ENCODE results near the gene PLCB2.

Gene PLCB2

DNA sequence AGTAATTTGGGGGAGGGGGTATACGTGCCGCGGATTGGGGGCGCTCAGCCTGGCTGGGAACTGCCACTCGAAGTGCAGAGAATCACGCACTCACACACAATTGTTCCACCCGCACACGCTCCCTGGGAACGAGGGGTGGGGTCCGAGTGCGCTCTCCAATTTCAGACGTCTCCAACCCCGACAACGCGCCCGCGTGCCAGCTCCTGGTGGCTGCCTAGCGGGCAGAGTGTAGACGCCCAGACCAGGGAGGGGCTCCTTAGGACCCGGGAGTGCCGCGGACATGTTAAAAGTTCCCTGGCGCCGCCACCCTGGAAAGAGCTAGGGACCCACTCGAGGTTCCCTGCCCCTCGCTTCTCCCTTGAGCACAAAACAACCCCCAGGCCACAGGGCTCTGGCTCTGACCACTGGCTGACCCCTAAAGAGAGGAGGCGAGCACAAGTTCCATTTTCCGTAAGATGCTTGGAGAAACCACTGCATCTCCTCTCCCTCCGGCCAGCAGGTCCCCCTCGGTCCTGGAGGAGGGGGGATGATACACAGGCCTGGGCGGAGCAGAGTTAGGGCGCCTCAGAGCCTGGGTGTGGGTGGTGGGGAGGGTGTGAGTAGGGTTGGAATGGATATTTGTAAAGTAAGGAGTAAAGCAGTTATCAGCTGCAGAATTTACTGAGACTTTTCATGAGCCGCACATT, 24.0 kb downstream of the PLCB2 start:
- no peak for DNase-seq

DNA sequence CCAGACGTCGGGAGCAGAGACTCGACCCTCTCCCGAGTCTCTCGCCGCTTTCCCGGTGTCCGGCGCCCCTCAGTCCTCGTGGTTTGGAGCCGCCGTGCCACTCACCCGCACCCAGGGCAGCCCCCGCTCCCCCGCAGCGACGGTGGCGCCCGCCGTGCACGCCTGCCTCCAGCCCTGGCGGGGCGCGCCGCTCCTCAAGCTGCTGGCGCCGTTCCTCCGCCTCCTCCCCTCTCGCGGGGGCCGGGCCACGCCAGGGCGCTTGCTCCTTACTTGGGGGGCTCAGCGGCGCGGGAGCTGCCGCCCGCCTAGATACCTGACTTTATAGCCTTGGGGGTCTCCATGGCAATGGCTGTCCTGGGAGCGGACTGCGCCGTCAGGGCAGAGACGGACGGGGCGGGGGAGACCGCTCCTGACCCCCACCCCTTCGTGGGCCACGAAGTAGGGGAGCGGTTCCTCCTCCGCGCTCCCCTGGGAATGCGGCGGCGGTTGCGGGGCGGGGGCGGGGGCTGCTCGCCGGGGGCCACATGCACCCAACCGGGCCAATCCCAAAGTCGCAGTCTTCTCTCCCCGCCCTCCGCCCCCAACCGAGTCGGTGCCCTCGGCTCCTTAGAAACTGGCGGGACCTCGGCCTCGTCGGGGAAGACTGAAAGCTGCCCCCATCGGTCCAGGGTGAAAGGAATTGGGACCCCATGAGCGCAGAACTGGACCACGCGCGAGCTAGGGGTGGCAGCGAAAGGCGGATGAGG, 24.7 kb downstream of the PLCB2 start, which contains the start of gene ANKRD63:
Gene ANKRD63 (minus strand): TSS at position 196 of the 746 bp plus-strand sequence. CDS start 478 bp downstream, outside the sequence.
- no peak for DNase-seq

DNA sequence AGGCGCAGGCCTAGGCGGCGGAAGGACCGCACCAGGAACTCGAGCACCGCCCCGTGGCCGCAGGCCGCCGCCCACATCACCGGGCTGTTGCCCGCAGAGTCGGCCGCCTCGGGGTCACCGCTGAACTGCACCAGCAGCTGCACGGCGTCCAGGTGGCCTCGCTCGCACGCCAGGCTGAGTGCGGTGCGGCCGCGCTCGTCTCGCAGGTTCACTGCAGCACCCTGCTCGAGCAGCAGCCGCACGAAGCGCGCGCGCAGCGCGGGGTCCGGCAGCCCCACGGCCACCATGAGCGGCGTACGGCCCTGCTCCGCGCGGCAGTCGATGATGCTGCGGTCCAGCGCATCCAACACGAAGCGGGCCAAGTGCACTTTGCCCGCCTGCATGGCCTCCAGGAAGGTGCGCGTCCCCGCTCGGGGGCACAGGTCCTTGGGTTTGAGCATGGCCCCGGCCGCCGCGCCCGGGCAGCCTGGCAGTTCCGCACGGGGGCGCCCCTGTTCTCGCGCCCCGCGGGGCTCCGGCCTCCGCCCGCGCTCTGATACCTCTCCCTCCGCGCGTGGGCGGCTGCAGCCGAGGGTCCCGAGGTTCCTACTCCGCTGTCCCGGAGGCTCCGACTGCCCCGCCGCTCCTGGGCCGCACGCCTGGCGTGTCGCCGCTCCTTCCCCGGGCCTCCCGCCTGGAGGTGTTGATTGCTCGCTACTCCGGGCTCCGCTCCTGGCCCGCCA, 25.4 kb downstream of the PLCB2 start:
- no peak for DNase-seq

DNA sequence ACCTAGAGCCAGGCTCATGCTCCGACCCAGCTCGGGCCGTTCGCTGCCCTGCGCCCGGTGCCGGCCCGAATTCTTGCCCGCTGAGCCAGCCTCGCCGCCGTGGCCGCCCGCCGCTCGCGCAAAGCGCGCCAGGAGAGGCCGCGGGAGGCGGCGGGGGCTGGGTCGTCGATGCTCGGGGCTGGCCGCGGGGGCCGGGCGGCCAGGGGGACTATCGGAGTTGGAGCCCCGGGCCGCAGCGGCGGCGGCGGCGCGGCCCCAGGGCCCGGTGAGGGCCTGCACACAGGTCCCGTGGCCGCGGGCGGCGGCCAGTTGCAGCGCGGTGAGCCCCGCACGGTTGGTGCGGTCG, 26.0 kb downstream of the PLCB2 start:
- DNase-seq: no peak

DNA sequence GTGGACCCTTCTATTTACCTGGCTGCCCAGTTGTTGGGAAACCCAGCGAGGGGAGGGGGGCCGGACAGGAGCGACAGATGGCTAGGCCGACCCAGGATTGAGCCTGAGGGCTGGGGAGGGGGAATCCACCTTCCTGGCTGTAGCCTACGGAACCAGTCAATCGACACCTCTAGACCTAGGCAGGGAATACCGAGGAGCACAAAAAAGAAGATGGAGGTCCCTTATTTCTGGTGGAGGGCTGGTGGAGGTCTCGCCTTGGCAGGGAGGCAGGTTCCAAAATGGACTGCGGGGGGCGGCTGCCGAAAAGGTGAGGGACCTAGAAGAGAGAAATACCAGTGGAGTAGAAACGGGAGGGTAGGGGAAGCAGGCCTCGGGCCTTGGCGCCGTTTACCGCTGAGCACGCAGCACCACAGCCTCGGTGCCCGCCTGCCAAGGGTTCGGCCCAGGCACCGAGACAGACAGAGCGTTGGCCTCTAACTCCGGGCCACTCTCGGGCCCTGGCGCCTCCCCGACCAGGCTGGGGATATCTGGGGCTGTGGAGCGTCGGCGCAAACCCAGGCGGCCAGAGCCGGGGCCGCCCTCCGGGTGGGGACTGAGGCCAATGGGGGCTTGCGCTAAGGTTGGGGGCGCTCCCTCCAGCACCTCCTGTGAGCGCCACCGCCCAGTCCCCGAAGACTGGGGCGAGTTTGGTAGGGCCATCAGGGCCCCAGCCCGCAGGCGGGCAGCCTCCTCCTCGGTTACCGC, 26.5 kb downstream of the PLCB2 start:
- no peak for DNase-seq

DNA sequence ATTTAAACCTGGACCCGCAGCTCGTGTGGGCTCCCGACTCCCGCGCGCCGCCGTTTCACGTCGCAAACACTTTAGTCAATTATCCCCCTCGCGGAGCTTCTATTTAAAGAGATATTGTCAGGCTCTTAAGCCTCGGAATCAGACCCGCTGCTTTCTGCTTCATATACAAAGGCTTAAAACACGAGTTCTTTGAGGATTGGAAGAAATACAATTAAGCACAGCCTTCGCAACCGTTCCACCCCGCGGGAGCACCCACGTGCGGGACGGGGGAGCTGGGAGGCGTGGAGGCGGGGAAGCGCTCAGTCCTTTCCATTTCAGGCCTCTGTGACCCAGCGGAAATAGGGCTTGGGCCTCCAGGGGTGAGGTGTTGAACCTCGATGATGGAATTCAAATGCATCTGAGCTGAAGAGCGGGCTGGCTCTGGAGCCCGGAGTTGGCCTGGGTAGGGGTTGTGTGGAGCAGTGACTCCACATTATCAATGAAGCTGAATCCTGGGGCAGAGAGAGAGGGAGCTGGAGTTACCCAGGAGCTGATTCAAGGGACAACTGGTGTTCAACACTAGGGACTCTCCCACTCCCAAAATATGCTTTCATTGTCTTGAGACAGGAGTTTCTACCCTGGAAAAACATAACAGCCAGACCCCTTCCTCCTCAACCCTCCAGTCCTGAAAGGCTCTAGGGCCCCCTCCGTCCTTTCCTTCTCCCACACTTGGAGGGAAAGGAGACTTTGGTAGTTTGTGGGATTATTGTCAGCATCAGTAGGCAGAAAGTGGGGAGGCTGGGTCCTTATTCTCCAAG, 27.3 kb downstream of the PLCB2 start:
- DNase-seq: no peak

DNA sequence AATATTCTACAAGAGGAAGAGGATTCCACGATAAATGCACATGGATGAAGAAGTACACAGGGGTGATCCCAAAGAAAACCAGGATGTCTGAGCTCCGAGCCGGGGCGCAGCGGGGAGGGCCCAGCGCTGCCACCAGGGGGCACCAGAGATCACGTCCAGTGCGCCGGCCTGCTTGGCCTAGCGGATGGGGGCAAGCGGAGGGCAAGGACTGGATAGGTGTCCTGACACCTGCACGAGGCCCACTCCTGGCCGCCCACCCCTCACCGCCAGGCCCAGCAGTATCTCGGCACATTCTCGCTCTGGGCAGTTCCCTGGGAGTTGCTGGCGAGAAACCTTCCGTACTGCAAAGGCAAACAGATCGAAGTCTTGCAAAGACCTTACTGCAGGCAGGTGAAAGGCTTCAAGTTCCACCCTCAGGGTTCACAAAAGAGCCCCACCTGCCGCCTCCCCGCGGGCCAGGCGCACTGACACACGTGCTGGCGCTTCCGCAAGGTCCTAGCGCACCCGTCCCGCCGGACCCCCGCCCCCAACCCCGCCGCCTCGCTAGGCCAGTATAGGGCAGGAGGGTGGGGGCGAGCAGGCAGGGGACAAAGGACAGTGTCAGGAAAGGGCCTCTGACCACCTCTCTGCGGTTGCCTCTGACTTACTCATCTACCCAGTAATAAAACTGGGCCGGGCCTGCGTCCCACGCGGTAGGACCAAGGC, 28.1 kb downstream of the PLCB2 start:
- DNase-seq: no peak

DNA sequence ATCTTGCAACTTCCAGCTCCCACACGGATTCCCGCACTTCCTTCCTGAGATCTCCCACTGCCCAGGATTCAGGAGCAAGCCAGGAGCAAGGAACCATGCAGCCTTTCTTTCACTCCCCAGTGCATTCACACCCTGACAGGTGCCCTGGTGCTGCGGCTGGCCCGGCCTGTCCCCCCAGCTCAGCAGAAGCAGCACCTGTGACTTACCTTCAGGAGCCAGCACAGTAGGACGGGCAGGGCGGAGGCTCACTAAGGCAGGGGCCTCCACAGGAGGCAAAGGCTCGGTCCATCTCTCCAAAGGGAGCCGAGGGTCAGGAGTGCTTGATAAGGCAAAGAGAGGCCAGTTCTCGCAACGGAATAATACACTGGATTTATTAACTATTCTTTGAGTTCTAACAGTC, 29.7 kb downstream of the PLCB2 start:
- no peak for DNase-seq

DNA sequence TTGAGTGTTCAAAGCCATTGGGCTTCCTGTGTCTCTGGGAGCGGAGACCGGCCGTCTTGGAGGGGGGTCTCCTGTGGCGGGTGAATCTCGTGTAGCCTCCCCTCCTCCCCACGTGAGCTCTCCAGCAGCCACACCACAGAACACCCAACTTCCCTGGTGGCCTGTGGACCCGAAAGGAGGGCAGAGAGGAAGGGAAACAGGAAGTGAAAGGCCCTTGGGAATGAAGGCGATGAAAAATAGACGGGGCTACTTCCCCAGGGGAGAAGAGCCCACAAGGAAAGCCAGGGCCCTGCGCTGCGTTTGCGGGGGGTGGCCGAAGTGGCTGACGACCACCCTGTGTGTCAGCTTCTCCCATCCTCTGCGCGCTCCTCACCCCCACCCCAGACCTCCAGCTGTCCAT, 30.3 kb downstream of the PLCB2 start:
- no peak for DNase-seq

DNA sequence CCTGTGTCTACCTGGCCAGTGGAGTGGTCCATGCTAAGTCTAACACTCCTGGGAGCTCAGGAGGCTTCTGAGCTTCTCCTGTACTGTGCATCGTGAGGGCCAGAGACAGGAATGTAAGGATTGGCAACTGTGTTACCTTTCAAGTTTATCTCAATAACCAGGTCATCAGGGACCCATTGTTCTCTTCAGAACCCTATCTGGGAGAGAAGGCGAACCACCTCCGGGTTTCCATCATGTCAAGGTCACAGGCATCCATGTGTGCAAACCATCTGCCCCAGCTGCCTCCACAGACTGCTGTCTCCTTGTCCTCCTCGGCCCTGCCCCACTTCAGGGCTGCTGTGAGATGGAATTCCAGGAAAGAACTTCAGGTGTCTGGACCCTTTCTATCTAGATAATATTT, 30.8 kb downstream of the PLCB2 start:
- DNase-seq: no peak

DNA sequence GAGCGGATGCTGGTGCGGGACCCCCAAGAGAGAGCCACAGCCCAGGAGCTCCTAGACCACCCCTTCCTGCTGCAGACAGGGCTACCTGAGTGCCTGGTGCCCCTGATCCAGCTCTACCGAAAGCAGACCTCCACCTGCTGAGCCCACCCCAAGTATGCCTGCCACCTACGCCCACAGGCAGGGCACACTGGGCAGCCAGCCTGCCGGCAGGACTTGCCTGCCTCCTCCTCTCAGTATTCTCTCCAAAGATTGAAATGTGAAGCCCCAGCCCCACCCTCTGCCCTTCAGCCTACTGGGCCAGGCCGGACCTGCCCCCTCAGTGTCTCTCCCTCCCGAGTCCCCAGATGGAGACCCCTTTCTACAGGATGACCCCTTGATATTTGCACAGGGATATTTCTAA, 31.8 kb downstream of the PLCB2 start:
- no peak for DNase-seq

DNA sequence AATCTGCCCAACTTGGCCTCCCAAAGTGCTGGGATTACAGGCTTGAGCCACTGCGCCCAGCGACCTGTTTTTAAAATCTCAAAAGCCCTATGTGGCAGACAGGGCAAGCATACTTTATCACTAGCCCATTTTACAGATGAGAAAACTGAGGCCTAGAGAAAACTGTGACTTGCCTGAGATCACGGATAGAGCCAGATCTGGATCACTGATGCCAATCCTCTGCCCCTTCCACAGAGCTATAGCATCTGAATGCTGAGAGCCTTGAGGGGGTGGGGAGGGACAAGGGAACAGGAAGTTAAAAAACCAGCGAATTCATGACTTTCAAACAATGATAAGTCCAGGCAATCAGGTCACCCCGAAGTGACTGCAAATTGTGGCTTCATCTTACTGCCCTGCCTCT, 32.2 kb downstream of the PLCB2 start:
- DNase-seq: no peak

DNA sequence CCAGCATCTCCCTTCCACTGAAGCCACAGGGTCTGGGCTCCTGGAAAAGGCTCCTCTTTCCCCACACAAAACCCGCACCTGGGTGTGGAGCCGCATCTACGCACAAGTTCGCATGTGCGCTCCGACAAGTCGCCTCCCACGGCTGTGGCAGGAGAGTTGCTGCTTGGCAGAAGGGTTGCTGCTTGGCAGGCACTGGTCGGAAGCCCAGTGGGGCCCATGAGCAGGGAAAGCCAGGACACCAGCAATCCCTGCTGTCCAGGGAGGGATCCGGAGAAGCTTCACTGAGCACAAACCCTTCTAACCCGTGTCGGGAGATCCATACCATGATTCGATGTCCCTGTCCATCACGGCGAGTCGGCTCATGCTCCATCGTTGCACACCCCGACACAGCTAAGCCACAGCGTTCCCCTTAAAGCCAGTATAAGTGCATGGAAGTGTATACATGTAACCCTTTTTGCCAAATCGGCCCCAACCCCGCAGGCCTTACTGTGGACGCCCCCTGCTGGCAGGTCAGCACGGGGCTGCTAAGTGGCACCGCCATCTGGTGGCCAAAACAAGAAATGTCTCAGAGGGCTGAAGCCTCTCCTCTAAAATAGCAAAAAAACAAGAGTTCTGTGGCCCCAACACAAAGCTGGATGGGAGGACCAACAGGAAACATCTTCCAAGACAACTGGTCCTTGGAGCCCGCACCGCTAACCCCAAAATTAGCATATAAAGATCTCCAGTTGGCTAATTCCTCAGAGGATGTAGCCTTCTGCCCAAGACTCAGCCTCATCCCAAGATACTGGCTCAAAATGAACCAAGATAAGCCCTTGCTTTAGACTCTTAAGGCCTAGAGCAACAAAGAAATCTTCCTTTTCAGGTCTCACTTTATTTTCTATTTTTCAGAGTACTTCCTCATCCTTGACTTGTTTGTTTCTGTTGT, 33.1 kb downstream of the PLCB2 start:
- DNase-seq: no peak

DNA sequence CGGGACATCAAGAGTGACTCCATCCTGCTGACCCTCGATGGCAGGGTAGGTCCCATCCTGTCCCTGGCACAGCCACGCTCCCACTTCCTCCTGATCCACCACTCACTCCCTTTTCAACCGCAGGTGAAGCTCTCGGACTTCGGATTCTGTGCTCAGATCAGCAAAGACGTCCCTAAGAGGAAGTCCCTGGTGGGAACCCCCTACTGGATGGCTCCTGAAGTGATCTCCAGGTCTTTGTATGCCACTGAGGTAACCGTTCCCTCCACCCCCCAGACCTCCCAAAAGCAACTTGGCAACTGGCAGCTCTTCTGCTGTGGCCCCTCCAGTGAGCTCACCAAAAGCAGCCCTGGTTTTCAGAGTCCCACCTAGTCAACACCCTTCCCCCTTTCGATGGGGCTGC, 34.3 kb downstream of the PLCB2 start:
- DNase-seq: no peak

DNA sequence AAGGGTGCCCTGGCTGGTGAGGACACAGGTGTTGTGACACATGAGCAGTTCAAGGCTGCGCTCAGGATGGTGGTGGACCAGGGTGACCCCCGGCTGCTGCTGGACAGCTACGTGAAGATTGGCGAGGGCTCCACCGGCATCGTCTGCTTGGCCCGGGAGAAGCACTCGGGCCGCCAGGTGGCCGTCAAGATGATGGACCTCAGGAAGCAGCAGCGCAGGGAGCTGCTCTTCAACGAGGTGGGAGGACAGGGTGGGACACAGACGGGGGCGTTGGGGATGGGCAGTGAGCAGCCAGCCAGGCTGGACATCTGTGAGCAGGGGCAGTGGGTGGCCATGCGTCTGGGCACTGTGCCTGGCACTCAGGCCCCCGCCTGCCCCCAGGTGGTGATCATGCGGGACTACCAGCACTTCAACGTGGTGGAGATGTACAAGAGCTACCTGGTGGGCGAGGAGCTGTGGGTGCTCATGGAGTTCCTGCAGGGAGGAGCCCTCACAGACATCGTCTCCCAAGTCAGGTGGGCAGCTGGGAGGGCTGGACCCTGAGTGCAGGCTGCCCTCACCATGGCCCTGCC, 35.2 kb downstream of the PLCB2 start:
- DNase-seq: no peak

DNA sequence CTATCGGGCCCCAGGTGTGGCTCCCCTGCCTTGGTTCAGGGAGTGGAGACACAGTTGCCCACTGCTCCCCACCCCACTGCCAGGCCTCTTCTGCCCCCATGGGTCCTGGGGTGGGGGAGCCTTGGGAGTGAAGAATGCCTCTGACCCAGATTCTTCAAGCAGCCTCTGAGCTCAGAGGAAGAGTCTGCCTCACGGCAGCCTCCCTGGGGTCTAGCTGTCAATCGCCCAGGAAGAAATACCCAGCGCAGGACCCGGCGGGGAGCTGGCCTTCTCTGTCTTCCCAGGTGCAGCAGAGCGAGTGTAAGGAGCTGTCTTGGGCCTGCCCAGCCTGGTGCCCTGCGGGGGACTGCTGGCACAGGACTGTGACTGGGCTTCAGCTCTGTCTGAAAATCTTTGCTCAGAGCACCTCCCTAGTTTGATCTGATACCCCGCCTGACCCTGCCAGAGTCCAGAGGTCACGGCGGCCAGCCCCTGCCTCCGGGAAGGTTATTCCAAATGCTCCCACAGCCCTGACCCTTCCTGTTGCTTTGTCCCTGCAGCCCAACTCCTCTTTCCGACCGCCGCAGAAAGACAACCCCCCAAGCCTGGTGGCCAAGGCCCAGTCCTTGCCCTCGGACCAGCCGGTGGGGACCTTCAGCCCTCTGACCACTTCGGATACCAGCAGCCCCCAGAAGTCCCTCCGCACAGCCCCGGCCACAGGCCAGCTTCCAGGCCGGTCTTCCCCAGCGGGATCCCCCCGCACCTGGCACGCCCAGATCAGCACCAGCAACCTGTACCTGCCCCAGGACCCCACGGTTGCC, 35.9 kb downstream of the PLCB2 start:
- DNase-seq: no peak

DNA sequence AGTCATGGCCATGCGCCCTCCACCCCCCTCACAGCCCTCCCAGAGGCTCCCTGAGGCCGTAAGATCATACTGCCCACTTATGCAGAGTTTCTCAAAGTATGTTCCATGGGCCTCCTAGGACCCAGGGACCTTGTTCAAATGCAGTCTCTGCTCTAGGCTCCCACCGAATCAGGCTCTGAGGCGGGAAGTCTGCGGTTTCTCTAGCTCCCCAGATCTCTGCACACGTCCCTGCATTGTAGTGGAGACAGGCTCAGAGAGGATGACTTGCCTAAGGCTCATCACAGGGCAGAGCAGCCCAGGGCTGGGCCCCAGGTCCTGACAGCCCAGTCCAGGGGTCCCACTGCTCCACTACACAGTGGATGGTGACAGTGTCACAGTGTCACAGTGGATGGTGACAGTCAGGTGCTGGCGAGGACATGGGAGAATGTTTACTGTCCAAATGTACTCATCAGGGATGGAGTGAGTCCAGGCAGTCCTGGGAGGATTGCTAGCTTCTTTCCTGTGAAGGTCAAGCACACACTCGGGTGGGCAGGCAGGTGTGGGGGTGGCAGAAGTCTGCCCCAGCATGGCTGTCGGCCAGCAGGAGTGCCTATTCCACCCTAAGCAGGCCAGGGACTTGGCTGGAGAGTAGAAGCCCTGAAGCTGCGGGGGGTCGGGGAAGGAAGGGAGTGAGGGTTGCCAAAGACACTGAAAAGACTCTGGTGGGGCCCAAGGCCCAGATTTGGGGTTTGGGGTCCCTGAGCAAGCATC, 37.3 kb downstream of the PLCB2 start:
- no peak for DNase-seq

DNA sequence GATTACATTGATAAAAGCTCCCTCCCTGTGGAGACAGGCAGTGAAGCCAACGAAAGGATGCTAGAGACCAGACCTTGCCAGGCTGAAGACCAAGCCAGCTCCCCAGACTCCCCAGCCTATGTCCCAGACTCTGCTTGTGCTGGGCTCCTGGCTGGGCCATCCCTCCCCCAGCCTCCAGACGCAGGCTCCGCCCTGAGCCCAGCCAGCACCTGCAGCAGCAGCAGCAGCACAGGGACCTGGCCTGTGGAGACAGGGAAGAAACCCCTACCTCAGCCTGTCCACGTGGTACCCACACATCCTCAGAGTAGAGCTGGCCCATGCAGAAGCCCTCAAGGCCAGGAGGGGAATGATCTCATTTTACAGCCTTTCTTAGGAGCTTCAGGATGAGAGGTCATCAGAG, 38.1 kb downstream of the PLCB2 start:
- DNase-seq: no peak

DNA sequence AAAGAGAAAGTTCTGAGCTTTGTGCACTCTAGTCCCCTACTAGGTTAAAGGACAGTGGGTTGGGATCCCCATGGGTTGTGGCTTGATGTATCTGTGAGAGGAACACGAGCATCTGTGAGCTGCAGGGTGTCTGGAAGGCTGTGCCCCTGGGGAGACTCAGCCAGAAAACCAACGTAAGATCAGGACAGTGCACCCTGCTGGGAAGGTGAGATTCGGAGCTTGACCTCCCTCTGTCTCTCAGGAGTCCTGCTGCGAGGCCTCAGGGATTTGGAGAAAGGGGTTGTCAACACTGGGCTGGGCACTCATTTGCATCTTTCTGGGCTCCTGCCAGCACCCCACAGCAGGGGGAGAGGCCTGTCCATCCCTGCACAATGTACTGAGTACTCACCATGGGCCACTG, 40.1 kb downstream of the PLCB2 start:
- no peak for DNase-seq
